ENCODE results near the gene FIGNL2.

DNA sequence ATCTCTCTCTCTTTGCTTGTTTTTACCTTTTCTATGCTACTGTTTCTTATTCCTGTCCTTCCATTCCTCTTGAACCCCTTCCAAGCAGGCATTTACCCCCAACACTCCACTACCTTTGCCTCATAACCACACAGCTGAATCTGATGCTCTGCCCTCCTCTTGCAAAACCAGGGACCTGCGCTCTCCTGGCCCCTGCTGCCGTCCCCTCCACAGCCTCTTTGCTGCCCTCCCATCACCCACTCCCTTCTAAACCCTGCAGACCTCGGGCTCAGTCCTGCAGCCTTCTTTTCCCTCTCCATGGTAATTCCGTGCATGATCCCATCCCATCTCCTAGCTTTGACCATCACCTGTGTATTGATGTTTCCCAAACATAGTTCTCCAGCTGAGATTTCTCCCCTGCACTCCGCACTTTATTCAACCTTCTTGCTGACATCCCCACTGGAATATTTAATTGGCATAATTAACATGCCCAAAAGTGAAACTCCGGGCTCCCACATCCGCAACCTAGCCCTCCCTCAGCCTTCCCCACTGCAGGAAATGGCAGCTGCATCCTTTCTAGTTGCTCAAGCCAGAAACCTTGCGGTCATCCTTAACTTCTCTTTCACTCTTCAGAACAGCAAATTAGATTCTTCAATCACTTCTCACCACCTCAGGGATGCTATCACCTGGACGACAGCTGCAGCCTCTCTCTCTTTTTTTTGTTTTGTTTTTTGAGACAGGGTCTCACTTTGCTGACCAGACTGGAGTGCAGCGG is 16.0 kb downstream of the FIGNL2 start:
- no peak for TF ChIP-seq RAD21 (IDR thresholded peaks at IDR 0.05)
- TF ChIP-seq TAF1 (conservative IDR thresholded peaks at IDR 0.05): no peak
- no peak for TF ChIP-seq ATF3 (IDR thresholded peaks at IDR 0.05)
- TF ChIP-seq, protein P1, sequence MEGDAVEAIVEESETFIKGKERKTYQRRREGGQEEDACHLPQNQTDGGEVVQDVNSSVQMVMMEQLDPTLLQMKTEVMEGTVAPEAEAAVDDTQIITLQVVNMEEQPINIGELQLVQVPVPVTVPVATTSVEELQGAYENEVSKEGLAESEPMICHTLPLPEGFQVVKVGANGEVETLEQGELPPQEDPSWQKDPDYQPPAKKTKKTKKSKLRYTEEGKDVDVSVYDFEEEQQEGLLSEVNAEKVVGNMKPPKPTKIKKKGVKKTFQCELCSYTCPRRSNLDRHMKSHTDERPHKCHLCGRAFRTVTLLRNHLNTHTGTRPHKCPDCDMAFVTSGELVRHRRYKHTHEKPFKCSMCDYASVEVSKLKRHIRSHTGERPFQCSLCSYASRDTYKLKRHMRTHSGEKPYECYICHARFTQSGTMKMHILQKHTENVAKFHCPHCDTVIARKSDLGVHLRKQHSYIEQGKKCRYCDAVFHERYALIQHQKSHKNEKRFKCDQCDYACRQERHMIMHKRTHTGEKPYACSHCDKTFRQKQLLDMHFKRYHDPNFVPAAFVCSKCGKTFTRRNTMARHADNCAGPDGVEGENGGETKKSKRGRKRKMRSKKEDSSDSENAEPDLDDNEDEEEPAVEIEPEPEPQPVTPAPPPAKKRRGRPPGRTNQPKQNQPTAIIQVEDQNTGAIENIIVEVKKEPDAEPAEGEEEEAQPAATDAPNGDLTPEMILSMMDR (IDR thresholded peaks at IDR 0.05; ENCODE audit: low read depth, low read length, missing input control): no peak
- no peak for TF ChIP-seq REST (IDR thresholded peaks at IDR 0.05)
- TF ChIP-seq JUND (IDR thresholded peaks at IDR 0.05): no peak
- no peak for TF ChIP-seq MAX (IDR thresholded peaks at IDR 0.05)
- TF ChIP-seq ZBTB33 (IDR thresholded peaks at IDR 0.05): no peak
- TF ChIP-seq EGR1 (IDR thresholded peaks at IDR 0.05; ENCODE audit: low read depth in 2 of 2): no peak
- no peak for TF ChIP-seq YY1 (IDR thresholded peaks at IDR 0.05)
- no peak for TF ChIP-seq FOXA1 (IDR thresholded peaks at IDR 0.05)
- TF ChIP-seq SP1 (IDR thresholded peaks at IDR 0.05): no peak
- no peak for TF ChIP-seq HNF4G (IDR thresholded peaks at IDR 0.05)
- no peak for TF ChIP-seq GABPA (IDR thresholded peaks at IDR 0.05 in 1 of 2, conservative IDR thresholded peaks at IDR 0.05 in 1 of 2)
